Sigmoid colon (tissue), 4 donors: Measurements from ENCODE around the gene CRABP1.

Experiments
- CTCF ChIP-seq, 4 experiments: fragments of 450-650 bp in 3 of 4; fragments of 200-600 bp in 1 of 4; IDR thresholded peaks; one replicate each; pipeline ENCODE4 v1.5.1; 2016 to 2019; ENCODE audit warnings: antibody characterized with exemption in 4 of 4, mild to moderate bottlenecking in 3 of 4, moderate library complexity in 2 of 4
- EP300 ChIP-seq, 4 donors: sonication (generic); formaldehyde crosslinking; IDR thresholded peaks; one replicate each; pipeline ENCODE4 v1.6.1; 2017; ENCODE audit warnings: antibody characterized with exemption in 4 of 4
- POLR2A ChIP-seq, 2 donors: fragments of 450-650 bp; IDR thresholded peaks; one replicate each; pipeline ENCODE4 v1.6.1; 2016; ENCODE audit warnings: antibody characterized with exemption in 2 of 2, mild to moderate bottlenecking in 2 of 2, moderate library complexity in 2 of 2

- TF ChIP-seq CTCF (IDR thresholded peaks at IDR 0.05) (no peak), EP300 (IDR thresholded peaks at IDR 0.05) (no peak), POLR2A (IDR thresholded peaks at IDR 0.05) (no peak)
Observed at GRCh38 chr15:78393137-78393536, 53.0 kb downstream of the CRABP1 start.
